ENCODE measurements around the gene CACNA1C. TPM values are rescaled to one million over a fixed set of nuclear protein-coding genes. Genes with fewer than 3 reads are reported as not detected.
A peak's percentile ranks its signal among the peaks of the same experiment; 100 is the strongest.
"Not testable (repeated sequence)": the region's sequence is repeated elsewhere in the genome, so short reads cannot be mapped to it uniquely, and the experiment has no call there.

Gene CACNA1C
- total and polyA plus RNA-seq, 4 donors = 4.3 to 114 (median 46.3) TPM

GRCh38 chr12:2125651-2126522 is 73.1 kb downstream of the CACNA1C start:
- Histone ChIP-seq H3K27ac (ENCODE audit: low read depth in 1 of 2, low read length in 2 of 2) (no peak overlapping the region), H3K9me3 (ENCODE audit: control insufficient read depth, low read length) (no peaks in the 10 kb centered on the region), H3K27me3 (ENCODE audit: control insufficient read depth in 1 of 2, insufficient read depth in 2 of 2, low read length in 1 of 2) (no peaks in the 10 kb centered on the region), H3K4me3 (ENCODE audit: low read length in 2 of 2) (no peak overlapping the region), H3K4me1 (ENCODE audit: control insufficient read depth in 1 of 2, insufficient read depth in 2 of 2, low read length in 2 of 2) (peaks cover 0 to 1% of the 10 kb centered on the region in 2 donors), H3K36me3 (ENCODE audit: control insufficient read depth in 1 of 2, insufficient read depth in 2 of 2, low read length in 1 of 2) (no peaks in the 10 kb centered on the region)
- no peak for ATAC-seq (ENCODE audit: low FRiP score)
- no peak for DNase-seq
- intact Hi-C loops (cut with DNase I) = no loop called here
- WGBS, 2 donors = 47 to 54% methylated on average over 11 of the region's 11 CpGs

GRCh38 chr12:2126676-2127406 is 74.1 kb downstream of the CACNA1C start:
- Histone ChIP-seq H3K27ac (ENCODE audit: low read depth in 1 of 2, low read length in 2 of 2) (no peak overlapping the region), H3K4me1 (ENCODE audit: control insufficient read depth in 1 of 2, insufficient read depth in 2 of 2, low read length in 2 of 2) (peaks cover 0 to 1% of the 10 kb centered on the region in 2 donors), H3K36me3 (ENCODE audit: control insufficient read depth in 1 of 2, insufficient read depth in 2 of 2, low read length in 1 of 2) (no peaks in the 10 kb centered on the region), H3K27me3 (ENCODE audit: control insufficient read depth in 1 of 2, insufficient read depth in 2 of 2, low read length in 1 of 2) (no peaks in the 10 kb centered on the region), H3K4me3 (ENCODE audit: low read length in 2 of 2) (no peak overlapping the region), H3K9me3 (ENCODE audit: control insufficient read depth, low read length) (no peaks in the 10 kb centered on the region)
- intact Hi-C loops (cut with DNase I) = no loop called here
- peak; percentile 58 for ATAC-seq (ENCODE audit: low FRiP score)
- DNase-seq = peak in 1 of 2 donors; percentile 72
- 31 to 49% methylated on average over 8 of the region's 8 CpGs for WGBS, 2 donors

- Histone ChIP-seq H3K27ac (ENCODE audit: low read depth in 1 of 2, low read length in 2 of 2) (no peak overlapping the region), H3K4me3 (ENCODE audit: low read length in 2 of 2) (no peak overlapping the region), H3K36me3 (ENCODE audit: control insufficient read depth in 1 of 2, insufficient read depth in 2 of 2, low read length in 1 of 2) (no peaks in the 10 kb centered on the region), H3K4me1 (ENCODE audit: control insufficient read depth in 1 of 2, insufficient read depth in 2 of 2, low read length in 2 of 2) (peaks cover 0 to 1% of the 10 kb centered on the region in 2 donors), H3K27me3 (ENCODE audit: control insufficient read depth in 1 of 2, insufficient read depth in 2 of 2, low read length in 1 of 2) (no peaks in the 10 kb centered on the region), H3K9me3 (ENCODE audit: control insufficient read depth, low read length) (no peaks in the 10 kb centered on the region)
- ATAC-seq (ENCODE audit: low FRiP score) (no peak), DNase-seq (peak in 1 of 2 donors; percentile 21)
- 80 to 81% methylated on average over 7 of the region's 7 CpGs for WGBS, 2 donors
- intact Hi-C loops (cut with DNase I) = no loop called here
These were observed 76.3 kb downstream of the CACNA1C start for GRCh38 chr12:2129076-2129475.

GRCh38 chr12:2135661-2136418 is 83.1 kb downstream of the CACNA1C start:
- H3K9me3 ChIP-seq (ENCODE audit: control insufficient read depth, low read length); intact Hi-C loops (cut with DNase I); H3K4me3 ChIP-seq (ENCODE audit: low read length in 2 of 2); H3K27me3 ChIP-seq (ENCODE audit: control insufficient read depth in 1 of 2, insufficient read depth in 2 of 2, low read length in 1 of 2); ATAC-seq (ENCODE audit: low FRiP score); H3K27ac ChIP-seq (ENCODE audit: low read depth in 1 of 2, low read length in 2 of 2); H3K4me1 ChIP-seq (ENCODE audit: control insufficient read depth in 1 of 2, insufficient read depth in 2 of 2, low read length in 2 of 2); H3K36me3 ChIP-seq (ENCODE audit: control insufficient read depth in 1 of 2, insufficient read depth in 2 of 2, low read length in 1 of 2); DNase-seq: not testable (repeated sequence)
- WGBS, 2 donors = 71 to 79% methylated on average over 15 to 26 of the region's 37 CpGs

GRCh38 chr12:2136901-2137300 is 84.1 kb downstream of the CACNA1C start:
- no peaks in the 10 kb centered on the region for H3K9me3 ChIP-seq (ENCODE audit: control insufficient read depth, low read length)
- no peak overlapping the region for H3K4me3 ChIP-seq (ENCODE audit: low read length in 2 of 2)
- H3K27ac ChIP-seq (ENCODE audit: low read depth in 1 of 2, low read length in 2 of 2) = peak overlapping the region in 1 of 2 donors; percentile 22
- H3K36me3 ChIP-seq (ENCODE audit: control insufficient read depth in 1 of 2, insufficient read depth in 2 of 2, low read length in 1 of 2) = no peaks in the 10 kb centered on the region
- ATAC-seq (ENCODE audit: low FRiP score) = peak; percentile 41
- WGBS, 2 donors = 93 to 96% methylated on average over 10 of the region's 10 CpGs
- DNase-seq = no peak
- intact Hi-C loops (cut with DNase I) = no loop called here
- no peaks in the 10 kb centered on the region for H3K27me3 ChIP-seq (ENCODE audit: control insufficient read depth in 1 of 2, insufficient read depth in 2 of 2, low read length in 1 of 2)
- no peaks in the 10 kb centered on the region for H3K4me1 ChIP-seq (ENCODE audit: control insufficient read depth in 1 of 2, insufficient read depth in 2 of 2, low read length in 2 of 2)

GRCh38 chr12:2137711-2138110 is 84.9 kb downstream of the CACNA1C start:
- no peaks in the 10 kb centered on the region for H3K27me3 ChIP-seq (ENCODE audit: control insufficient read depth in 1 of 2, insufficient read depth in 2 of 2, low read length in 1 of 2)
- H3K36me3 ChIP-seq (ENCODE audit: control insufficient read depth in 1 of 2, insufficient read depth in 2 of 2, low read length in 1 of 2) = no peaks in the 10 kb centered on the region
- no peaks in the 10 kb centered on the region for H3K4me1 ChIP-seq (ENCODE audit: control insufficient read depth in 1 of 2, insufficient read depth in 2 of 2, low read length in 2 of 2)
- intact Hi-C loops (cut with DNase I) = no loop called here
- no peaks in the 10 kb centered on the region for H3K9me3 ChIP-seq (ENCODE audit: control insufficient read depth, low read length)
- no peak overlapping the region for H3K4me3 ChIP-seq (ENCODE audit: low read length in 2 of 2)
- DNase-seq (peak in 1 of 2 donors; percentile 73), ATAC-seq (ENCODE audit: low FRiP score) (peak; percentile 76)
- 5 to 6% methylated on average over 10 of the region's 10 CpGs for WGBS, 2 donors
- peak overlapping the region; percentile 7 to 18 for H3K27ac ChIP-seq (ENCODE audit: low read depth in 1 of 2, low read length in 2 of 2)

GRCh38 chr12:2138294-2138693 is 85.5 kb downstream of the CACNA1C start:
- intact Hi-C loops (cut with DNase I) = no loop called here
- Histone ChIP-seq H3K27ac (ENCODE audit: low read depth in 1 of 2, low read length in 2 of 2) (peak overlapping the region; percentile 7 to 18), H3K4me1 (ENCODE audit: control insufficient read depth in 1 of 2, insufficient read depth in 2 of 2, low read length in 2 of 2) (no peaks in the 10 kb centered on the region), H3K27me3 (ENCODE audit: control insufficient read depth in 1 of 2, insufficient read depth in 2 of 2, low read length in 1 of 2) (no peaks in the 10 kb centered on the region), H3K4me3 (ENCODE audit: low read length in 2 of 2) (no peak overlapping the region), H3K36me3 (ENCODE audit: control insufficient read depth in 1 of 2, insufficient read depth in 2 of 2, low read length in 1 of 2) (no peaks in the 10 kb centered on the region), H3K9me3 (ENCODE audit: control insufficient read depth, low read length) (no peaks in the 10 kb centered on the region)
- WGBS, 2 donors = 91 to 94% methylated on average over 10 of the region's 10 CpGs
- DNase-seq (no peak), ATAC-seq (ENCODE audit: low FRiP score) (peak; percentile 53)

GRCh38 chr12:2138871-2139308 is 86.1 kb downstream of the CACNA1C start:
- intact Hi-C loops (cut with DNase I) = no loop called here
- no peak overlapping the region for H3K4me3 ChIP-seq (ENCODE audit: low read length in 2 of 2)
- H3K27ac ChIP-seq (ENCODE audit: low read depth in 1 of 2, low read length in 2 of 2) = no peak overlapping the region
- no peaks in the 10 kb centered on the region for H3K36me3 ChIP-seq (ENCODE audit: control insufficient read depth in 1 of 2, insufficient read depth in 2 of 2, low read length in 1 of 2)
- WGBS, 2 donors = 74 to 80% methylated on average over 6 of the region's 6 CpGs
- no peaks in the 10 kb centered on the region for H3K4me1 ChIP-seq (ENCODE audit: control insufficient read depth in 1 of 2, insufficient read depth in 2 of 2, low read length in 2 of 2)
- H3K27me3 ChIP-seq (ENCODE audit: control insufficient read depth in 1 of 2, insufficient read depth in 2 of 2, low read length in 1 of 2) = no peaks in the 10 kb centered on the region
- no peak for DNase-seq
- no peaks in the 10 kb centered on the region for H3K9me3 ChIP-seq (ENCODE audit: control insufficient read depth, low read length)
- no peak for ATAC-seq (ENCODE audit: low FRiP score)
